Mesothelial cell of epicardium (in vitro differentiated cells): ENCODE data around the gene C9orf40. TPM values are rescaled to one million over a fixed set of nuclear protein-coding genes. Genes with fewer than 3 reads are reported as not detected.

Source experiments
- DNase-seq, 2 experiments: peaks; one replicate each; pipeline ENCODE4 v3.0.0; 2021; ENCODE audit warnings: low spot score in 2 of 2; ENCODE audit not compliant: unreplicated experiment in 2 of 2
- H3K27ac Mint-ChIP-seq: 2 replicates; pipeline ENCODE4 v1.8.0; 2021; ENCODE audit warnings: mixed read lengths
- H3K27me3 Mint-ChIP-seq: 2 replicates; pipeline ENCODE4 v1.8.0; 2021; ENCODE audit warnings: low read depth, mixed read lengths
- H3K36me3 Mint-ChIP-seq: 2 replicates; pipeline ENCODE4 v1.8.0; 2021; ENCODE audit warnings: mixed read lengths
- H3K4me1 Mint-ChIP-seq: 2 replicates; pipeline ENCODE4 v1.8.0; 2021; ENCODE audit warnings: mixed read lengths
- H3K4me3 Mint-ChIP-seq: 2 replicates; pipeline ENCODE4 v1.8.0; 2021; ENCODE audit warnings: mild to moderate bottlenecking, moderate library complexity, mixed read lengths
- H3K9me3 Mint-ChIP-seq: 2 replicates; pipeline ENCODE4 v1.8.0; 2021; ENCODE audit warnings: mixed read lengths
- total RNA-seq: library from RNA; stranded (reverse); gene quantifications from 3 replicates; pipeline ENCODE4 v1.2.1, GENCODE V29; 2021
- TF ChIP-seq, protein P1 (sequence below): fragments of 200-600 bp; sonication (generic); IDR thresholded peaks from one replicate; pipeline ENCODE4 v1.5.0; 2021; ENCODE audit warnings: antibody characterized with exemption; ENCODE audit not compliant: unreplicated experiment

C9orf40 gene
- total RNA-seq, 1 donor from 2014 or later: 5.1 TPM

DNA sequence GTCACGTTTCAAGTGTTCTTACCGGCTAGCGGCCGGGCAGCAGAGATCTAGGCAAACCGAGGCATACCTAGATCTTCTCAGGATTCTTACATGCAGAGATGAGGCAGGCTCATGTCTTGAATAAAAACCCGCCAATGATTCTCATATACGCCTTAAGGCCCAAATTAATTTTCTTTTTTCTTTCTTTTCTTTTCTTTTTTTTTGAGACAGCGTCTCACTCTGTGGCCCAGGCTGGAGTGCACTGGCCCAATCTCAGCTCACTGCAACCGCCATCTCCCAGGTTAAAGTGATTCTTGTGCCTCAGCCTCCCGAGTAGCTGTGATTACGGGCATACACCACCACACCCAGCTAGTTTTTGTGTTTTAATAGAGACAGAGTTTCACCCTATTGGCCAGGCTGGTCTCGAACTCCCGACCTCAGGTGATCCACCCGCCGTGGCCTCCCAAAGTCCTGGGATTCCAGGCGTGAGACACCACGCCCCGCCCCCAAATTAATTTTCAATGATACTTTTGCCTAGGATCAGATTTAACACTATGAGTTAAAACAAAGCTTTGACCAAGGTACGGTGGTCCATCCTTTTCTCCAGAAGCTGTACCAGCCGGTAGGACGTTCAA lies 1.5 kb downstream of the C9orf40 start:
- Mint-ChIP-seq H3K27me3 (no peaks in the 10 kb centered on the region), H3K36me3 (peaks cover 3% of the 10 kb centered on the region), H3K9me3 (no peaks in the 10 kb centered on the region), H3K27ac (peak overlapping the region; percentile 94), H3K4me1 (peaks cover 12% of the 10 kb centered on the region), H3K4me3 (peak overlapping the region; percentile 91)
- no peak for DNase-seq
- TF ChIP-seq, protein P1, sequence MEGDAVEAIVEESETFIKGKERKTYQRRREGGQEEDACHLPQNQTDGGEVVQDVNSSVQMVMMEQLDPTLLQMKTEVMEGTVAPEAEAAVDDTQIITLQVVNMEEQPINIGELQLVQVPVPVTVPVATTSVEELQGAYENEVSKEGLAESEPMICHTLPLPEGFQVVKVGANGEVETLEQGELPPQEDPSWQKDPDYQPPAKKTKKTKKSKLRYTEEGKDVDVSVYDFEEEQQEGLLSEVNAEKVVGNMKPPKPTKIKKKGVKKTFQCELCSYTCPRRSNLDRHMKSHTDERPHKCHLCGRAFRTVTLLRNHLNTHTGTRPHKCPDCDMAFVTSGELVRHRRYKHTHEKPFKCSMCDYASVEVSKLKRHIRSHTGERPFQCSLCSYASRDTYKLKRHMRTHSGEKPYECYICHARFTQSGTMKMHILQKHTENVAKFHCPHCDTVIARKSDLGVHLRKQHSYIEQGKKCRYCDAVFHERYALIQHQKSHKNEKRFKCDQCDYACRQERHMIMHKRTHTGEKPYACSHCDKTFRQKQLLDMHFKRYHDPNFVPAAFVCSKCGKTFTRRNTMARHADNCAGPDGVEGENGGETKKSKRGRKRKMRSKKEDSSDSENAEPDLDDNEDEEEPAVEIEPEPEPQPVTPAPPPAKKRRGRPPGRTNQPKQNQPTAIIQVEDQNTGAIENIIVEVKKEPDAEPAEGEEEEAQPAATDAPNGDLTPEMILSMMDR: no peak

DNA sequence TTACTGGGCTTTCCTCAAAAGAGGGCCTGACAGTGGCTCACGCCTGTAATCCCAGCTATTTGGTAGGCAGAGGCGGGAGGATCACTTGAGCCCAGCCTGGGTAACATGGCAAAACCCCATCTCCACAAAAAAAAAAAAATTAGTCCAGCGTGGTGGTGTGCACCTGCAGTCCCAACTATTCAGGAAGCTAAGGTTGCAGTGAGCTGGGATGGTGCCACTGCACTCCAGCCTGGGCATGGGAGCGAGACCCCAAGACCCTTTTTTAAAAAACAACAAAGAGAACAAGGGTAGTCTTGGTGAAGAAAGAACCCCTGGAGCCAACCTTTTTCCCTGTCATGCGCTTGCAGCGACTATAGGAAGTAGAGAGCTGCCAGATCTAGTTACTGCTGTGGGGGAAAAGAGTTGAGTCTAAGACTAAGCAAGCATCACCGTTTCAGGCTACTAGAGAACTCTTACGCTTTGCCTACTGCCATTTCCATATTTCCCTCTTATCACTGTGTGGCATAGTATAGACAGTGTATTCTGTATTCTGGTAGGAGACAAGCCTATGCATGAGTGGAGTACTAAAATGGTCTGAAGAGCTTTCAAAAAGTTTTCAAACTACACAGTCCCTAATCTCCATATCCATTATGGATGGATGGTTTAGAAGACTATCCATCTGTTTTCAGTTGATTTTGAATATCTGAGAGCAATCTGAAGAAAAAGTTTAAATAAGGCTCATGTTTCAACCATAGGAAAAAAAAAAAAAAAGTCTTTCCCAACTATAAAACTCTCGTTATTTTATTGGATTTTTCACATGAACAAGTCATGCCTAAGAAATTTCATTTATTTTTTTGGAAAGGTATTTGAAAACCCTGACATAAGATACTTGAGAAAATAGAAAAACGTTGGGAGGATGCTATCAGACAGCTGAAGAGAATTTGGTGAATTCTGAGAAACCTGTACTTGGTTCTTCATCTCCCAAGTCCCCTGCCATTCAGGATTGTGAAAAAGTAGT lies 2.6 kb downstream of the C9orf40 start:
- Mint-ChIP-seq H3K36me3 (peaks cover 3% of the 10 kb centered on the region), H3K27ac (no peak overlapping the region)

DNA sequence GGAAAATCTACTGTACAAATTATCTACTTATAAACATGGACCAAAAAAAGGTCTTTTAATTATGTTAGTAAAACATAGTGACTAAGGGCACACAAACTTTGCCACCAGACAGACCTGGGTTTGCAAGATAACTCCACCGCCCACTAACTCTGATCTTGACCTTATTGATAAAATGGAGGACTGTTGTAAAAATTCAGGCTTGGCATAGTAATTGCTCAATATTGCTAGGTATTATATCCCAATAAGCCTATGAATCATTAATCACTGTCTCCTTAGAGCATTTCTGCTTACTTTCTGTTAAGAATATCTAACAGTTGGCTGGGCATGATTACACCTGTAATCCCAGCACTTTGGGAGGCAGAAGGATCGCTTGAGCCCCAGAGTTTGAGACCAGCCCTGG lies 3.8 kb downstream of the C9orf40 start:
- Mint-ChIP-seq H3K27ac (no peak overlapping the region), H3K4me1 (peaks cover 13% of the 10 kb centered on the region), H3K4me3 (no peak overlapping the region), H3K9me3 (no peaks in the 10 kb centered on the region), H3K27me3 (no peaks in the 10 kb centered on the region), H3K36me3 (peaks cover 3% of the 10 kb centered on the region)
- no peak for DNase-seq
- TF ChIP-seq, protein P1: no peak

More for the DNA sequence above, 2.6 kb downstream of the C9orf40 start:
- Mint-ChIP-seq H3K4me1 (peaks cover 12% of the 10 kb centered on the region), H3K27me3 (no peaks in the 10 kb centered on the region), H3K9me3 (no peaks in the 10 kb centered on the region), H3K4me3 (no peak overlapping the region)
- TF ChIP-seq, protein P1: no peak
- no peak for DNase-seq

DNA sequence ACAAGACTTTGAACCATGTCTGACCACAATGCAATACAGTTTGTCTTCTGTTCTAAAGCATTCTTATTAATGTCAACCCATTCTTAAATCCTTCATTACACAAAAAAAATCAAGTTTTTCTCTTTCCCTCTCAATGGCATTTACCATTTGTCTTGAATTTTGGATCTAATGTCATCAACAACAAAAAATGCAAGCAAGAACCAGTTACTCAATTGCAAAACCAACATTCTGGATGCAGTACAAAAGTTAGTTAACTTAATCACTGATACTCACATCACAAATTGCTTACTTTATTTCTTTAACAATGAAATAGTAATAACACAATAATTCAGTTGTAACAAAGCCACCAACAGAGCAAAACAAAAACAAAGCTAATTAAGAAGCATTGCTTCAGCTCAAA lies 6.0 kb downstream of the C9orf40 start:
- Mint-ChIP-seq H3K9me3 (no peaks in the 10 kb centered on the region), H3K36me3 (peaks cover 3% of the 10 kb centered on the region), H3K27ac (no peak overlapping the region), H3K4me3 (no peak overlapping the region), H3K4me1 (peaks cover 7% of the 10 kb centered on the region), H3K27me3 (no peaks in the 10 kb centered on the region)
- TF ChIP-seq, protein P1: no peak
- DNase-seq: no peak

DNA sequence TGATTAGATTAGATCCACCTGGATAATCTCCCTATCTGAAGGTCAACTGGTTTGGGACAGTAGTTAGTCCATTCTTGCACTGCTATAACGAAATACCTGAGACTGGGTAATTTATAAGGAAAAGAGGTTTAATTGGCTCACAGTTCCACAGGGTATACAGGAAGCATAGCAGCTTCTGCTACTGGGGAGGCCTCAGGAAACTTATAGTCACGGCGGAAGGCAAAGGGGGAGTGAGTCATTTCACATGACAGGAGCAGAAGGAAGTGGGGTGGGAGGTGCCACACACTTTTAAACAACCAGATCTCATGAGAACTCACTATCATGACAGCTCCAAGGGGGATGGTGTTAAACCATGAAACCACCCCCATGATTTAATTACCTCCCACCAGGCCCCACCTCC lies 9.9 kb downstream of the C9orf40 start:
- no peaks in the 10 kb centered on the region for H3K27me3 Mint-ChIP-seq
- no peaks in the 10 kb centered on the region for H3K9me3 Mint-ChIP-seq
- no peak for DNase-seq
- TF ChIP-seq, protein P1: no peak
- no peak overlapping the region for H3K4me3 Mint-ChIP-seq
- H3K36me3 Mint-ChIP-seq: peaks cover under 1% of the 10 kb centered on the region
- H3K4me1 Mint-ChIP-seq: peaks cover 3% of the 10 kb centered on the region
- H3K27ac Mint-ChIP-seq: no peak overlapping the region
